Hindlimb muscle (tissue), 1 donor: ENCODE data around the gene GPR137B. TPM values are rescaled to one million over a fixed set of nuclear protein-coding genes. Genes with fewer than 3 reads are reported as not detected.
A peak's percentile ranks its signal among the peaks of the same experiment; 100 is the strongest.
"Not testable (repeated sequence)": the region's sequence is repeated elsewhere in the genome, so short reads cannot be mapped to it uniquely, and the experiment has no call there.

Source experiments
- DNase-seq: peaks from one replicate; pipeline ENCODE4 v3.0.0-alpha.2; 2013
- polyA plus RNA-seq: library from polyadenylated mRNA; unstranded; fragments of 120-200 nt; gene quantifications from one replicate; pipeline ENCODE4 v1.2.1, GENCODE V29; 2013; ENCODE audit not compliant: insufficient read length

GPR137B gene, protein sequence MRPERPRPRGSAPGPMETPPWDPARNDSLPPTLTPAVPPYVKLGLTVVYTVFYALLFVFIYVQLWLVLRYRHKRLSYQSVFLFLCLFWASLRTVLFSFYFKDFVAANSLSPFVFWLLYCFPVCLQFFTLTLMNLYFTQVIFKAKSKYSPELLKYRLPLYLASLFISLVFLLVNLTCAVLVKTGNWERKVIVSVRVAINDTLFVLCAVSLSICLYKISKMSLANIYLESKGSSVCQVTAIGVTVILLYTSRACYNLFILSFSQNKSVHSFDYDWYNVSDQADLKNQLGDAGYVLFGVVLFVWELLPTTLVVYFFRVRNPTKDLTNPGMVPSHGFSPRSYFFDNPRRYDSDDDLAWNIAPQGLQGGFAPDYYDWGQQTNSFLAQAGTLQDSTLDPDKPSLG
- 5.8 TPM for polyA plus RNA-seq

GRCh38 chr1:236142253-236143103, at the start of gene GPR137B:
Gene GPR137B, plus strand, starts transcription at chr1:236142539. Its CDS starts 84 bp downstream, at chr1:236142623.
- peak; percentile 57 for DNase-seq

DNA sequence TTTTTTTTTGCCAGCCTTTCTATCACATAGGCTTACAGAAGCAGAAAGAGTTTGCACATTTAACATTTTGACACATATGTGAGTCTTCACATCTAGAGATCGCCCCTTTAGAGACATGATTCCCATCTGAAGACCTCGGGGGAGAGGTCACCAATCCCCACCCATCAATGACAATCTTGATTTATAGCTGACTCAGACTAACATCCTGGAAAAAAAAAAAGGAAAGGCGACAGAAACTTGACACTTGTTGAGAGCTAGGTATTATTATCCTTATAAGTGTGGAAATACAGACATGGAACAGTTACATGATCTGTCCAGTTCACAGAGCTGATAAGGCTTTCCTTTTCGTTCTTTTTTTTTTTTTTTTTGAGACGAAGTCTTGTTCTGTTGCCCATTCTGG, 49.4 kb upstream of the GPR137B start:
- no peak for DNase-seq

- no peak for DNase-seq
Measured at GRCh38 chr1:236095705-236096520, 46.4 kb upstream of the GPR137B start.

- DNase-seq: not testable (repeated sequence)
Measured at GRCh38 chr1:236096660-236097482, 45.5 kb upstream of the GPR137B start.

GRCh38 chr1:236098267-236098666, 44.1 kb upstream of the GPR137B start:
- DNase-seq: no peak

DNA sequence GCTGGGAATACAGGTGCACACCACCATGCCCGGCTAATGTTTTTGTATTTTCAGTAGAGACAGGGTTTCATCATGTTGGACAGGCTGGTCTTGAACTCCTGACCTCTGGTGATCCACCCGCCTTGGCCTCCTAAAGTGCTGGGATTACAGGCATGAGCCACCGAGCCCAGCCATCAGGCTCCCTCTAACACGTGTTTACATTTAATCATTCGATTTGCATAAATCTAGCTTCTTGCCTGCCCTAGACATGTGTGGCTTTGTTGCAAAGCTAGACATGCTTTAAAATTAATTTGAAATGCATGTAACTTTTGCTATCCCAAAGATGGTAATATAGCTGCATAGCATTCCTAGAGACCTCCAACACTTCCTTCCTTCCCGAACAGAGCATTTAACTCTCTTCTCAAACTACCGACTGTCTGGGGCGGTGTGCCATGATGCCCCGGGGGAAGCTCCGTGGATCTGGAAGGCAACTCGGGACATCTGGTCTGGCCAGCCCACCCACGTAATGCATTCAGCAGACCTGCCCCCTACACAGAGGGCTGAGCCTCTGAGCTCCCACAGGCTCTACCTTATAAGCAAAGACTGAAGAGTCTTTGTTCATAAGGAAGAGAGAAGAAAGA, 42.9 kb upstream of the GPR137B start:
- DNase-seq: peak; percentile 50

DNA sequence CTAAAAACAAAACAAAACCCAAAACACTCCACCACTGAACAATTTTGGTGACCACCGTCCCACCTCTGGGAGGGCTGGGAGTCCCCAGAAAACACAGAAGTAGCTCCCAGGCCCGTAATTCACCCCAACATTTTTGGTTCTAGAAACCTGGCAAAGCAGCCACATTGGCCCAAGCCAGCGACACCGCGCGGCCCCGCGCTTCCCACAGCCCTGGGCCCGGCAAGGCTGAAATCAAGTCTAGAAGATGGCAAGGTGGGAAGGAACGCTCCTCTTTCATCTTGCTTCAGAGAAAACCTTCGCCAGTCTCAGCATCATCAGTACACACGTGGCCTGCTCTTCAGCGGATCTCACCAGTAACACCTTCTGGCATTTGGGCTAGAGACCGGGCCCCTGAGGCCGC, 41.5 kb upstream of the GPR137B start:
- DNase-seq: no peak

DNA sequence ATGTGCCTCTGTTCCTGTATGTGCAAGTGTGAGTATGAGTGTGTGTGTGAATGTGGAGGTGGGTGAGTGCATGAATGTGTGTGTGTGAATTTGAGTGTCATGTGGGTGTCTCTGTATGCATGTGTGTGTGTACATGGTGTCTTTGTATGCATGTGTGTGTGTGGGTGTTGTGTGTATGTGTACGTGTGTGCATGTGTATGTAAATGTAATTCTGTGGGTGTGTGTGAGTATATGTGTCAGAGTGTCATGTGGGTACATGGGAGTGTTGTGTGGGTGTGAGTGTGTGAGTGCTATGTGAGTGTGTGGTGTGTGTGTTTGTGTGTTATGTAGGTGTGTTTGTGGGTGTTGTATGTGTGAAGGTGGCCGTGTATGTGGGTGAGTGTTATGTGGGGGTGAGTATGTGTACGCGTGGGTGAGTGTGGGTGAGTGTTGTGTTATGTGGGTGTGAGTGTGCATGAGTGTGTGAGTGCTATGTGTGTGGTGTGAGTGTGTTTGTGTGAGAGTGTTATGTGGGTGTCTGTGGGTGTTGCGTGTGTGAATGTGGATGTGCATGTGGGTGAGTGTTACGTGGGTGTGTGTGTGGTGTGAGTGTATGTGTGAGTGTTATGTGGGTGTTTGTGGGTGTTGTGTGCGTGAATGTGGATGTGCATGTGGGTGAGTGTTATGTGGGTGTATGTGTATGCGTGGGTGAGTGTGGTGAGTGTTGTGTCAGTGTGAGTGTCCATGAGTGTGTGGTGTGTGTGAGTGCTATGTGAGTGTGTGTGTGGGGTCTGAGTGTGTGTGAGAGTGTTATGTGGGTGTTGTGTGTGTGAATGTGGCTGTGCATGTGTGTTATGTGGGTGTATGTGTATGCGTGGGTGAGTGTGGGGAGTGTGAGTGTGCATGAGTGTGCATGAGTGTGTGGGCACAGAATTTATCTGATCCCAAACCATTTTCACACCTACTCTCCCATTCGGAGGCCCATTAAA, 40.8 kb upstream of the GPR137B start:
- no peak for DNase-seq

- DNase-seq: no peak
Measured at GRCh38 chr1:236102611-236103010, 39.7 kb upstream of the GPR137B start.

DNA sequence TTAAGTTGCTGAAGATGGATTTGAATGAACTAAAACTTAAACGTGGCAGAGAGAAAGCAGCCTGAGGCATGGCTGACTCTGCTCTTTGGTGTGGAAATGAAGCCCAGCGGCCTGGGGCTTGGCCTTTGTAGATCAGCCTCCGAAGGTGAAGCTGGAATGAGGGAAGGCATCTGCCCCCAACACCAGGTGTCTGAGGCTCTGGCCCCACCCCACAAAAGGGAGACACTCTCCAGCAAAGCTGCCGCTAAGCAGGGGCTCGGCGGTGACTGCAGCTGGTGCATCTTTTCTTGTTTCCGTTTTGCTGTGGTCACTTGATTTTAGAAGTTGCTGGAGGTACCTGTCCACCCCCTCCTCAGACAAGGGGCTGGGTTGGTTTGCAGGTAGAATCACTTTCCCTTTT, 39.3 kb upstream of the GPR137B start:
- no peak for DNase-seq

DNA sequence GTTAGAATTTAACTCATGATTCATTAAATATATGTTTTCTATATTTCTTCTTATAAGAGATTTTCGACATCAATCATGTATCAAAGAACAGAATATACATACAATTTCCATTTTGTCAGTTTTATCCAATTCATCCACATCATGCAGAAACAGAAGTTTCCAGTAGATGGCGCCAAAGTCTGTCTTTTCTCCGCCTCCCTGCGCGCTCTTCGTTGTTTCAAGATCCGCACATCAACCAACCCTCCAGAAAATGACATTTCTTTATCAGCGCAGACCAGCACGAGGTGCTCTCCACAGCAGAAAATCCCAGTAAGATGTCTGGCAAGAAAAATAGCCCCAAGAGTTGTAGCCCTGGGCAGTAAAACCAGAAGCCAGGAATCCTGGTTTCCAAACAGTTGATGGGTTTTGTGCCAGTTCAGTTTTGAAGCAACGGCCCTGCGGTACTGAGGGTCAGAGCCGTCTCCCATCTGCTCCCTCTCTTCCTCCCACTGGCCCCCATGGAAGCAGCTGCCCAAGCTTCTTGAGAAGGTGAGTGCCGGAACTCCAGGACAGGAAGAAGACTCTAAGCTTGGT, 38.6 kb upstream of the GPR137B start:
- DNase-seq: peak; percentile 75

DNA sequence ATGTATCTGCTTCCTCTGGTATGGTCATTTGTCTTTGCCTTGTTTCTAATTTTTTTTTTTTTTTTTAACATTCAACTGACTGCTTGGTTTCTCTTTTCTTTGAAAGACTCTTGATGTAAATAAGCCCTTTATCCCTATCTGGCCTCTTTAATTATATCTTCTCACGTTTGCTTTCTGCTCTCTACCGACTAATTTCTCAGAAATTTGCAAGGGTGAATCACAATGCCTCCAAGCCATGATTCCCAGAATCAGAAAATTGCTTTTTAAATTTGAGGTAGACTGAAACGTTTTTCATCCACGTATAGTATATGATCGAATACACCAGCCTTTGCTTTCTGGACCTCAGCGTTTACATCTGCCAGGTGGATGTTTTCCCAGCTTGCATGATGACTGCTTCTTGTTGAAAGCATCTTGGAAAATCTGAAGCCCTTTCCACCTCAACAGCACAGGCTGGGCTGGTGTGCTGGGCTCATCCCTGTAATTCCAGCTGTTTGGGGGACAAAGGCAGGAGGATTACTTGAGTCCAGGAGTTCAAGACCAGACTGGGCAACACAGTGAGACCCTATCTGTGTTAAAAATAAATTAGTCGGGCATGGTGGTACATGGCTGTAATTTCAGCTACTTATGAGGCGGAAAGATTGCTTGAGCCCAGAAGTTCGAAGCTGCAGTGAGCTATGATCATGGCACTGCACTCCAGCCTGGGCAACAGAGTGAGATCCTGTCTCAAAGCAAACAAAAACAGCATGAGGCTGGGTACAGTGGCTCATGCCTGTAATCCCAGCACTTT, 35.0 kb upstream of the GPR137B start:
- DNase-seq: no peak

DNA sequence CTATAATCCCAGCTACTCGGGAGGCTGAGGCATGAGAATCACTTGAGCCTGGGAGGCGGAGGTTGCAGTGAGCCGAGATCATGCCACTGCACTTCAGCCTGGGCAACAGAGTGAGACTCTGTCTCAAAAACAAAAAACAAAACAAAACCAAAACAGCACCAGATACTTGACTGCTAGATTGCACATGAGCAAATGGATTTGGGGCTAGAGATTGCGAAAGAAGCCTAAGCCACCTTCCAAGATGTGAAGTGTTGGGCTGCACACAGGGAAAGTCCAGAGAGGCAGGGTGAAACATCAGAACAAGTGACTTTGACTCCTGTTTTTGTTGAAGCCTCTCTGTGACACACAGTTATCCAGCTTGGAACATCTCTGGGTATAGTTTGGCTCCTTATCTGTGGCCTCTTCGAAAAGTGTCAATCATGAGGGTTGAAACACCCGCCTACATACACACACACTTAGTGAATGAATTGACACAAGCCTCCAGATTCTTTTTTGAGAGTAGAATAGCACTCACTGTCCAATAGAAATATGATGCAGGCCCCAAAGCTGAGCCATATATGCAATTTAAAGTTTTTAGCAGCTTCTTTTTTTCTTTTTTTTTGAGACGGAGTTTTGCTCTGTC, 34.2 kb upstream of the GPR137B start:
- DNase-seq: no peak

DNA sequence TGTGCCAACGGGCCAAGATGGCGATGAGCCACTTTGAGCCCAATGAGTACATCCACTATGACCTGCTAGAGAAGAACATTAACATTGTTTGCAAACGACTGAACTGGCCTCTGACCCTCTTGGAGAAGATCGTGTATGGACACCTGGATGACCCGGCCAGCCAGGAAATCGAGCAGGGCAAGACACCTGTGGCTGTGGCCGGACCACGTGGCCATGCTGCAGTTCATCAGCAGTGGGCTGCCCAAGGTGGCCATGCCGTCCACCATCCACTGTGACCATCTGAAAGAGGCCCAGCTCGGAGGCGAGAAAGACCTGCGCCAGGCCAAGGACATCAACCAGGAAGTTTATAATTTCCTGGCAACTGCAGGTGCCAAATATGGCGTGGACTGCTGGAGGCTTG, 32.2 kb upstream of the GPR137B start:
- no peak for DNase-seq

- DNase-seq: no peak
Measured at GRCh38 chr1:236111527-236112331, 30.6 kb upstream of the GPR137B start.

DNA sequence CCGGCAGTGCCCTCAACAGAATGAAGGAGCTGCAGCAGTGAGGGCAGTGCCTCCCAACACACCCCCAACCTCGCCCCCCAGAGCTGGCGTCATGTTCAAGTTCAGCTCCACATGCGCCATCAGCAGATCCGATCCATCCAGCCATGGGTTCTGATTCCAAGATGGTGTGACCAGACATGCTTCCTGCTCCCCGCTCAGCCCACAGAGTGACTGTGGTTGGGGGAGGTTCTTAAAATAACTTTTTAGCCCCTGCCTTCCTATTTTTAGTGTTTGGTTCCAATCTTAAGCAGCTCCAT, 30.1 kb upstream of the GPR137B start:
- no peak for DNase-seq

DNA sequence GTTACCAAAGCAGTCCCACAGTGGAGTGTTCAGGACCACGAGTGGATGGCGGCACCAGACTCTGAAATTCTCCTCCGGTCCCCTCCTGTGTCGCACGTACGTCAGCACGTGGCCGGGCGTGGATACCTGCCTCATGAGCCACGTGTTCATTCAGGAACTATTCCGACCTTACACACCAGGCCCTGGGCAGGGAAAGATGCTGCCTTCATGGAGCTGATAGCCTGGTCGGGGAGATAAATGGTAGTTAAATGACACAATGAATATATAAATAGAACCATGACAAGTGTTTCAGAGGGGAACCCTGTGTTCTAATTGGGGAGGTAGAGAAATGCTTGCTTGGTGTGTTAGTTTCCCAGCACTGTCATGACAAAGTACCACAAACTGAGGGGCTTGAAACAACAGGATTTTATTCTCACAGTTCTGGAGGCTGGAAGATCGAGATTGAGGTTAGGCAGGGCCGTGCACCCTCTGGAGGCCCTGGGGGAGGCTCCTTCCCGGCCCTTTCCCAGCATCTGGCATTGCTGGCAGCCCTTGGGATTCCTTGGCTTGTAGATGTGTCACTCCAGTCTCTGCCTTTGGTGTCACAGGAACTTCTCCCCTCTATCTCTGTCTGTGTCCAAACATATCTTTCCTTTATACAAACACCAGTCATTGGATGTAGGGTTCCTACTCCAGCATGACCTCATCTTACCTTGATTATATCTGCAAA, 28.9 kb upstream of the GPR137B start:
- no peak for DNase-seq
